ENCODE results near the gene PHLDB3.

GRCh38 chr19:43511324-43511723 lies 6.8 kb upstream of the PHLDB3 start:
- TF ChIP-seq CTCF (conservative IDR thresholded peaks at IDR 0.05; ENCODE audit: low read depth, low read length) = no peak
- TF ChIP-seq POLR2A (IDR thresholded peaks at IDR 0.05; ENCODE audit: low read depth, low read length) = no peak
- TF ChIP-seq RAD21 (IDR thresholded peaks at IDR 0.05; ENCODE audit: low read length) = no peak
- no peak for TF ChIP-seq MAFK (IDR thresholded peaks at IDR 0.05; ENCODE audit: low read depth, low read length)
- no peak for TF ChIP-seq USF2 (IDR thresholded peaks at IDR 0.05; ENCODE audit: low read depth, low read length)
- TF ChIP-seq SMC3 (IDR thresholded peaks at IDR 0.05; ENCODE audit: low read depth, low read length) = no peak
- TF ChIP-seq RCOR1 (IDR thresholded peaks at IDR 0.05; ENCODE audit: insufficient replicate concordance, low read length) = no peak
- no peak for TF ChIP-seq CHD1 (IDR thresholded peaks at IDR 0.05; ENCODE audit: low read depth, low read length)
- TF ChIP-seq MXI1 (IDR thresholded peaks at IDR 0.05; ENCODE audit: borderline replicate concordance, low read depth, low read length) = no peak
- TF ChIP-seq RFX5 (IDR thresholded peaks at IDR 0.05; ENCODE audit: low read depth, low read length) = no peak
- TF ChIP-seq CEBPB (IDR thresholded peaks at IDR 0.05; ENCODE audit: low read depth, low read length) = no peak
